Loucy (cell line): ENCODE data around the gene RECQL5.
A peak's percentile ranks its signal among the peaks of the same experiment; 100 is the strongest.

ENCODE experiments used
- H2AFZ ChIP-seq: fragments of 200-600 bp; sonication (generic); 2 replicates; pipeline ENCODE4 v1.6.0; 2016; ENCODE audit warnings: antibody characterized with exemption, mild to moderate bottlenecking, low read length, moderate library complexity
- H3F3A ChIP-seq: fragments of 200-600 bp; 2 replicates; pipeline ENCODE4 v1.6.0; 2016; ENCODE audit warnings: antibody characterized with exemption, low read depth, mild to moderate bottlenecking
- H3K27me3 ChIP-seq: fragments of 200-600 bp; sonication (generic); 2 replicates; pipeline ENCODE4 v1.6.1; 2014; ENCODE audit warnings: low read length, mild to moderate bottlenecking; ENCODE audit not compliant: insufficient read depth, poor library complexity, severe bottlenecking
- H3K36me3 ChIP-seq: fragments of 200-600 bp; sonication (generic); 2 replicates; pipeline ENCODE4 v1.6.1; 2016; ENCODE audit warnings: low read length; ENCODE audit not compliant: insufficient read depth
- H3K4me1 ChIP-seq: fragments of 200-600 bp; sonication (generic); 2 replicates; pipeline ENCODE4 v1.5.1; 2014; ENCODE audit warnings: low read length, mild to moderate bottlenecking; ENCODE audit not compliant: insufficient read depth, poor library complexity, severe bottlenecking
- H3K4me2 ChIP-seq: fragments of 200-600 bp; sonication (generic); 2 replicates; pipeline ENCODE4 v1.6.0; 2014; ENCODE audit warnings: antibody characterized with exemption, low read length, low read depth, mild to moderate bottlenecking; ENCODE audit not compliant: poor library complexity, severe bottlenecking
- H3K4me3 ChIP-seq: fragments of 200-600 bp; sonication (generic); 2 replicates; pipeline ENCODE4 v1.5.1; 2014; ENCODE audit warnings: low read length, mild to moderate bottlenecking, mixed read lengths; ENCODE audit not compliant: poor library complexity, severe bottlenecking
- H3K79me2 ChIP-seq: fragments of 200-600 bp; sonication (generic); 2 replicates; pipeline ENCODE4 v1.6.1; 2014; ENCODE audit warnings: low read length; ENCODE audit not compliant: insufficient read depth
- H3K9ac ChIP-seq: fragments of 200-600 bp; sonication (generic); 2 replicates; pipeline ENCODE4 v1.6.0; 2014; ENCODE audit warnings: mild to moderate bottlenecking, low read depth, low read length, moderate library complexity; ENCODE audit not compliant: poor library complexity, severe bottlenecking
- H3K9me2 ChIP-seq: fragments of 200-600 bp; sonication (generic); replicated peaks from 2 replicates; pipeline ENCODE4 v1.6.1; 2016; ENCODE audit warnings: low read depth, low read length, mixed read lengths
- H3K9me3 ChIP-seq: fragments of 200-600 bp; sonication (generic); 2 replicates; pipeline ENCODE4 v1.6.1; 2014; ENCODE audit warnings: mild to moderate bottlenecking, antibody characterized with exemption, low read length, low read depth; ENCODE audit not compliant: insufficient read depth
- H4K20me1 ChIP-seq: fragments of 200-600 bp; sonication (generic); 2 replicates; pipeline ENCODE4 v1.6.0; 2014; ENCODE audit warnings: antibody characterized with exemption, low read length, mild to moderate bottlenecking; ENCODE audit not compliant: insufficient read depth, poor library complexity, severe bottlenecking
- CTCF ChIP-seq: fragments of 200-600 bp; sonication (generic); conservative IDR thresholded peaks from 2 replicates; pipeline ENCODE4 v1.5.1; 2014; ENCODE audit warnings: mild to moderate bottlenecking, antibody characterized with exemption, low read length
- EZH2phosphoT487 ChIP-seq: fragments of 200-600 bp; IDR thresholded peaks from 2 replicates; pipeline ENCODE4 v1.6.1; 2018; ENCODE audit warnings: antibody characterized with exemption, mild to moderate bottlenecking, moderate library complexity, borderline replicate concordance

The RECQL5 gene

DNA sequence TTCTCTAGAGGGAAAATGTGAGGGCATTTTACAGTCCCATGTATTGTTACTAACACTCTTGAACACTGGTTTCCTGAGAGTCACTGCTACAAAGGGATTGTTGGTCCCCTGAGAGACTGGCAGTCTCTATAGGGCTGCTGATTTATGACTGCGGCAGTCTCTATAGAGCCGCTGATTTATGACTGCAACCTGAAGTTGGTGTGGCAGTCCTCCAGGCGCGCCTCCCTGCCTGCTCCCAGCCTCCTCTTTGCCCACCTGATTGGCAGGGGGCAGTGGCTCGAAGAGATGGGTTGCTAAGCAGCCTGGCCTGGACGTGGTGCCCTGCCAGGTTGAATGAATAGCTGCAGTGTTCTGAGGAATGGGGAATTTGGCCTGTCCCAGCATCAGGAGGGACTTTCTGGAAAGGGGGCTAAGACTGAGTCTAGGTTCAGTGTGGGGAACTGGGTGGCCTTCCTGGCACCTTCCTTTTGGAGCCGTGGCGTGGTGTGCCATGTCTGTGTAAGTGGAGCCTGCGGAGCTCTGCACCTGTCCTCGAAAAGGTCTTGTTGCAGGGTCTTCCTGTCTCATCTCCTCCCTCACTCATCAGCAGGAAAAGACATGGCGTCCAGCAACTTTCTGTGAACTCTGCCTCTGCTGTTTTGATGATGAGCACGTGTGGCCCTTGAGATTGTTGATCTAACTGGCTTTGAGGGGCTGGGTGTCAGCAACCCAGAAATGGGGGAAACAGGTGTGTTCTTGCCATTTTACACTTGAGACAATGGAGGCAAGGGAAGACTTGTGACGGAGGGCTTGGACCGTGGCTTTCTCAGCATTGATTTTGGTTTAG is 25.1 kb upstream of the RECQL5 start:
- Histone ChIP-seq H3K4me1 (peaks cover 52% of the 10 kb centered on the region), H3F3A (peaks cover 6% of the 10 kb centered on the region), H4K20me1 (peaks cover 6% of the 10 kb centered on the region), H3K36me3 (peaks cover 48% of the 10 kb centered on the region; the same call in 1 of the 2 replicates), H3K9me3 (no peaks in the 10 kb centered on the region), H3K79me2 (peaks cover 51% of the 10 kb centered on the region; the same call in 1 of the 2 replicates), H3K9me2 (no peaks in the 10 kb centered on the region), H3K4me3 (peak overlapping the region; percentile 43), H3K27me3 (no peaks in the 10 kb centered on the region), H3K9ac (no peak overlapping the region), H3K4me2 (peak overlapping the region; percentile 64), H2AFZ (no peak overlapping the region)
- no peak for TF ChIP-seq CTCF
- TF ChIP-seq EZH2phosphoT487: no peak

- Histone ChIP-seq H3K79me2 (peaks cover 57% of the 10 kb centered on the region; the same call in 1 of the 2 replicates), H3F3A (peaks cover 6% of the 10 kb centered on the region), H3K9ac (peak overlapping the region; percentile 43)
Observed at GRCh38 chr17:75691371-75691791, 24.4 kb upstream of the RECQL5 start.

GRCh38 chr17:75689441-75689873 is 22.5 kb upstream of the RECQL5 start:
- Histone ChIP-seq H3K79me2 (peaks cover 75% of the 10 kb centered on the region; the same call in 1 of the 2 replicates), H4K20me1 (peaks cover 7% of the 10 kb centered on the region), H3K36me3 (peaks cover 25% of the 10 kb centered on the region; the same call in 1 of the 2 replicates), H3K9ac (peak overlapping the region; percentile 43), H3K4me2 (peak overlapping the region; percentile 64), H3K9me2 (no peaks in the 10 kb centered on the region), H3F3A (peaks cover 6% of the 10 kb centered on the region), H2AFZ (no peak overlapping the region), H3K27me3 (no peaks in the 10 kb centered on the region), H3K9me3 (no peaks in the 10 kb centered on the region), H3K4me1 (peaks cover 52% of the 10 kb centered on the region), H3K4me3 (peak overlapping the region; percentile 26)
- TF ChIP-seq CTCF (no peak), EZH2phosphoT487 (no peak)

More at GRCh38 chr17:75691371-75691791, 24.4 kb upstream of the RECQL5 start:
- Histone ChIP-seq H3K36me3 (peaks cover 42% of the 10 kb centered on the region; the same call in 1 of the 2 replicates), H3K9me2 (no peaks in the 10 kb centered on the region), H3K9me3 (no peaks in the 10 kb centered on the region), H3K4me3 (peak overlapping the region; percentile 43), H3K27me3 (no peaks in the 10 kb centered on the region), H3K4me1 (peaks cover 52% of the 10 kb centered on the region), H2AFZ (no peak overlapping the region), H4K20me1 (peaks cover 7% of the 10 kb centered on the region), H3K4me2 (peak overlapping the region; percentile 64)
- TF ChIP-seq CTCF (no peak), EZH2phosphoT487 (no peak)
